GM11168 (cell line): ENCODE results near the gene C10orf120.

Experiments
- in situ Hi-C: fragments of 300-500 bp; cut with MboI; formaldehyde crosslinking; loops from one replicate; pipeline ENCODE4 v1.12.0; 2022; ENCODE audit warnings: low sequenced_read_pairs; ENCODE audit not compliant: unreplicated experiment

C10orf120 gene

GRCh38 chr10:122663516-122664130, 36.0 kb downstream of the C10orf120 start:
- in situ Hi-C loops, result no loop called here

DNA sequence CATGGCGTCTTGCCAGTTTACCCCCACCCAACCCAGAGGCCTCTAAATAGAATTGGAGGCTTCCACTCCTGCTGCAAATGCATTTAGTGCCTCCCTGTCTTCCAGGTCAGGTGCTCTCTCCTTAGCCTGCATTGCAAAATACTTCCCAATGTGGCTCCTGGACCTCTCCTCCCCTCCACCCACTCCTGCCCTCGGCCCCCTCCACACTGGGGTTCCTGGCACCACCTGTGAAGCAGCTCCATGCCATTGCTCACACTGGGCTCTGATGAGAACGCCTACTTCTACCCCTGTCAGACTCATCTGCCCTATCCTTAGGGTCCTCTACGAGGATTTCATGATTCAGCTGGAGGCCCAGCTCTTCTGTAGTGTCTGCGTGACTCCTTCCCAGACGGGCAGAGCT, 37.4 kb downstream of the C10orf120 start:
- in situ Hi-C loops, result no loop called here

DNA sequence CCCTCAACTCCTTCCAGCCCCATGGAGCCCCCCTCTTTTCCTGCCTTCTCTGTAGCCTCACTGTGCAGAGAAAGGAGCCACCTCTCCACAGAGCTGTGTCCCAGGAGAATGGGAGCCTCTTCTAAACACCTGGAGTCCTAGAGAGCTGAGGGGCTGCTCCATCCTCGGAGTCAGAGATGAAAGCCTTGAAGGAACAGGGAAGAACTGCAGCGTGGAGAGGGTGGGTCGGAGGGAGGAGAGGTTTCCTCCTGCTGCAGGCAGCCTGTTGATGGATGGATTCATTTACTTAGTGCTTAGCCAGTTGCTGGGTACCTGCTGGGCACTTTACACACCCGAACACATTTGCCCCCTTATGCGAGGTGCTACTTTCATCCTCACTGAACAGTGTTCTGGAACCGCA, 39.0 kb downstream of the C10orf120 start:
- in situ Hi-C loops, result no loop called here

DNA sequence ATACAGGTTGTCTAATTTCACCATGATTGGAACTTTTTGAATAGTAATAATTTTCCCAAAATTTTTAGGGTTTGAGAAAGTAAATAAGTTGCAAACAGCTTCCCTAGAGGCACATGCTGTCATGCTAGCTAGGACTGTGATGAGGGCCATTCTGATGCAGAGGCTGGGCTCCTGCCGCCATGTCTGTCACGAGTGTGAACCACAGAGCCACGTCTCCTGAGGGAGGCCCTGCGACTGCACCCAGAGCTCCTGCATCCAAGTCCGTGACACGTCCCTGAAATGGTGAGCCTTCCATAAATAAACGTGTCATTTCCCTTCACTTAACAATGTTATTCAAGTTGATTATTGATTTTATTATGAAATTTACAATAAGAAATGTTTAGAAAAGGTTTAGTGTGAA, 40.0 kb downstream of the C10orf120 start:
- in situ Hi-C loops, result no loop called here

- in situ Hi-C loops, result no loop called here
Measured at GRCh38 chr10:122659126-122659525, 40.5 kb downstream of the C10orf120 start.

DNA sequence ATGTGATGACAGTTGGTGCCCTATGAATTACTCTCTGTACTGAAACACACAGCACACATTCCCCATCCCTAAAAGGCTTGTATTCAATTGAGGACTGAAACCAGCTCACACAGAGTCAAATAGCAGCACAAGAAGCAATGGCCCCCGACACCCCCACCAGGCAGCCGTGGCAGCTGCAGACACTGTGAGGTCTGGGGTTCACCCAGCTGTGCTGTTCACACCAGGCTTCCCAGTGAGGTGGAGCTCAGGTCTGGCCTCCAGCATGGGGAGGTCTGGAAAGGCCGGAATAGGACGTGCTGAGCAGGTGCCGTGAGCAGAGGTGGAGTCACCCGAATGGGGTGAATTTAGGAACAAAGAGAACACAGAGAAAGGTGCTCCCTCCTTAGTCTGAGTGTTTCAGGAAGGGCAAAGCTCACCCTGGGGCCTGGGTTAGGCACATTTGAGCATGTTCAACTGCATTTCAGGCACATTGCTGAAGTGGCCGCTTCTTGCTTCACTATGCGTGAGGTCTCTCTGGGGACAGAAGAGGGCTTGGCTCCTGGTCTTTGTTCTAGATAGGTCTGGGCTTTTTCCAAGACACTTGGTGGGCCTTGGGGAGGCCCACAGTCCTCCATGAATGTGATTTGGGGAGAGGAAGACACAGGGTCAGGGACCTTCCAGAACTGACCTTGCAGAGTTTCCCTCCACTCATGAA, 41.1 kb downstream of the C10orf120 start:
- in situ Hi-C loops, result no loop called here

- in situ Hi-C loops, result no loop called here
Measured at GRCh38 chr10:122657729-122658128, 41.9 kb downstream of the C10orf120 start.

- in situ Hi-C loops, result no loop called here
Measured at GRCh38 chr10:122657255-122657654, 42.4 kb downstream of the C10orf120 start.

DNA sequence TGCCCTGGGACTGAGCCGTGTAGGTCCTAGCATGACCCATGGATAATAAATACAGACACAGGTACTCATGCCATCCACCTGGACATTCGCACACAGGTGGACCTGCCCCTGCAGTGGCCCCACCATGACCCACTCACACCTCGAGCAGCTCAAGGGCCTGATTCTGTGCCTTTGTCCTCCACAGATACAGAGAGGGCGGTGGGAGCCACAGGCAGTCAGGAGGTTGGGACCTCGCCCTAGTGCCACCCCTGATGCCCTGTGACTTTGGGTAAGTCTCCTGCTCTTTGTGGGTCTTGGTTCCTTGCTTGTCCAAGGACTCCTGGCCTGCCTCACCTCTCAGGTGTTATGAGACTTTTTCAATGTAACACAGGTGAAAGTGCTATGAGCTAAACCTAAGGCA, 42.9 kb downstream of the C10orf120 start:
- in situ Hi-C loops, result no loop called here

DNA sequence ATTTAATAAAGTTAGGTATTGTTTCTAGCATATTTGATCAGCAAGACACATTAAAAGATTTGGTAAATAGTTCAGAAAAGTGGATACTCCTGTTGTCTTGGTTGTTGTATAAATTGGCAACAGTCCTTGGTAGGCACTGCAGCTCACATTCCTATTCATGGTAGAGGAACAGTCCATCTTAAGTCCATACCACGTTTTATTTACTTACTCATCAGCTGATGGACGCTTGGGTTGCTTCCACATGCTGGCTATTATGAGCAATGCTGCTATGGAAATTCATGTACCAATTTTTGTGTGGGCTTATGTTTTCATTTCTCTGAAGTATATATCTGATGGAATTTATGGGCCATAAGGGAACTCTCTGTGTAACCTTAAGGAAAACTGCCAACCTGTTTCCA, 43.3 kb downstream of the C10orf120 start:
- in situ Hi-C loops, result no loop called here

DNA sequence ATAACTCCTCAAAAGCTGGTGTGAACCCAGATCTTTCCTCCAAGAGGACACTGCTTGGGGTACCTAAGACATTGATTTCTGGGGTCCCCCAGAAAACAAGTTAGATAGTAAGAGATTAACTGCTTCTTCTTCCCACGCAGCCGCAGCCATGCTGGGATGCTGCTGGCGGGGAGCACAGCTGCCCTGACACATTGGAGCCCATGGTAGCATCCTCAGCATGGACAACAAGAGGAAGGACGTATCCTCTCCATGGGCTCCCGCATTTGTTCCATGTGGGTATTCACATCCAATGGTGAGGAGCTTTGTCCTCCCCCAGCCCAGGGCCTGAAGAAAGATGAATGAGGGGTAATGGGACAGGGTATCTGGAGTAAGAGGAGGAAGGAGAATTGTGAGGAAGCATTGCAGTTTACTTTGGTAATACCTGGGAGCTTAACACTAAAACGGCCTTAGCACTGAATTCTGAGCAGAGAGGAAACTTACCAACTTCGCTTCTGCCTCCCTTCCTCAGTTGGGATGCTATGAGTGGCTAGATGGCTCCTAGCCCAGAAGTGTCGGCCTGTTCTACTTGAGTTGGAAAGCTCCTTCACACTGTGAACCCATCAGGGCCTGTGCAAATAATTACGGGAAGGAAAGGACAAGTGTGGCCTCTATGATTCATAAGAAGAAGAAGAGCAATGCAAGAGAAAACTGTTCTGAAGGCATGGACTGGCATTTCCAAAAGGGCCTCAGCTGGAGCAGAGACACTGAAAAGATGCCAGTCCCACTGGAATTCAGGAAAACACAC, 43.9 kb downstream of the C10orf120 start:
- in situ Hi-C loops, result no loop called here

DNA sequence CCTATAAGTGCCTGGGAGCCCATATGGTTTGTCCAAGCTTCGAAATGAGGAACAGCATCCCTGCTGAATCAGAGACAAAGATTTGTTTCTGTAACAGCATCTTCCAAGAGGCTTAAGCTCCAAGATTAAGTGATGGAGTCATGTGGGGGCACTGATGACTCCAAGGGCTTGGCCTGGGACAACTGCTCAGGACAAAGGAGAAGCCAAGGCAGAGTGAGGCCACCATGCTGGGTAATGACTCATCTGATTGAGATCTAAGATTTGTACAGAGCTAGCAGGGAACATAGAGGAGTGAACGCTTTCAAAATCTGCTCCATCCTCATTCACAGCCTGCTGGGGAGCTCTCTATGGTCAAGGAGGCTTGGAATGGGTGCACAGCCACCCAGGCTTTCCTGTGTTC, 49.3 kb downstream of the C10orf120 start:
- in situ Hi-C loops, result no loop called here

GRCh38 chr10:122649903-122650302, 49.7 kb downstream of the C10orf120 start:
- in situ Hi-C loops, result no loop called here

DNA sequence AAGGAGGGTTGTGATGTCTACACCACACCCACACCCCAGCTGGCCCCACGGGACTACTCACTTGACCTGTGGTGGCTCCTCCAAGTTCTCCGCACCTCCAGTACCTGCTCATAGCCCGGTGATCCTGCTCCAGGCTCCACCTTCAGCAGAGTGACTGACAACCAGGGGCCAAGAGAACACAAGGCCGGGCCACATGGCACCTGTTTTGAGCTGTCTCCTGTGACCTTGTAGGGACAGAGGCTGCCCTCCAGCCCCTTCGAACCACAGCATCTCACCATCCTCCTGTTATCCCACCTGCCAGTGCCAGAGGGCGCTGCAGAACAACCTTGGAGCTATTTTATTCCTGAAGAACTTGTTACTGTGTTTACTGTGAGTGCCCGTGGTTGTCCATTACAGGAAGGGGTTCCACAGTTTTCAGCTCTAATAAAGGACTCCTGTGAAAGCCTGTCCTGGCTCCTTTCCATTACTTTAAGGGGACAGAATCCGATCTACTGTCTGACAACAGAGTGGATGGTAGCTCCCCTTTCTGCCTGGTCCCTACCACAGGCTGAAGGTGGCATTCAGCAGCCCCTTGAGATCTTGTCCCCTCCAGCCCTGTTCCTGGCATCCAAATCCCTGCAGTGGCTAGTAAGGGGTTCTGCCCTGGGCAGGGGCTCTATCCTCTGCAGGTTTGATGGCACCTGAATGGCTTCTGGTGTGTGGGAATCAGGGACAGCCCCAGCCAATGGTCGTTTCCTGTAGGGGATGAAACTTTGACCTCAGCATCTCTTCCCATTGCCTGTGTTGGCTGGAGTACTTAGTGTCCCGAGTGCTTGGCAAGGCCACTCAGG, 50.8 kb downstream of the C10orf120 start:
- in situ Hi-C loops, result no loop called here
